Smooth muscle cell of trachea (primary cell): ENCODE measurements around the gene C11orf16. TPM values are rescaled to one million over a fixed set of nuclear protein-coding genes. Genes with fewer than 3 reads are reported as not detected.

Experiments used
- total RNA-seq: library from RNA; depleted of rRNA; stranded (reverse); fragments of >200 nt; gene quantifications from 2 replicates; pipeline ENCODE4 v1.2.1, GENCODE V29; 2014

Gene C11orf16, protein sequence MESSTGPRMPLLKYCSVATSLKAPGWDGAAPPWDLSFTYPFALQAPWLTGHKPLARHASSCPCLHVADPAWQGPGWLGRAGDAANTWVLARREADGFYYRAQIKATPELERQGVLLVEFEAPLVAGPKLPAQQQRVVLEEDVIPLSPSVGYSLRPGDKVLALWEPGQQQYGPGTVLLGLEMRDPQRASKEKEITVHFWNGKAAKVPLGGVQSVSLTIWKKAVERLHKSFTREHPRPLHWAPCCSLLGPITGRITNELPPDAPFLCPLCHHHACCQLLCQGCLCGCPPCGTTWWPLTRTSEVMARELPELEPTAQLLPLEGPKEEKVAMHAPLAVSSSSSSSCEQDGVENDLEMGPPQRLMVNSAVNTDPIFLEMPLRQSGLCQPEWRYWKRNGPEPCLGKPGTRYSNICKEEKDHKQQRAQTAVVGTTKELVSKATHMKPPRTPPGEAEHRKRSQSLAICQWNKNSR
- total RNA-seq = not detected in 2 replicates

DNA sequence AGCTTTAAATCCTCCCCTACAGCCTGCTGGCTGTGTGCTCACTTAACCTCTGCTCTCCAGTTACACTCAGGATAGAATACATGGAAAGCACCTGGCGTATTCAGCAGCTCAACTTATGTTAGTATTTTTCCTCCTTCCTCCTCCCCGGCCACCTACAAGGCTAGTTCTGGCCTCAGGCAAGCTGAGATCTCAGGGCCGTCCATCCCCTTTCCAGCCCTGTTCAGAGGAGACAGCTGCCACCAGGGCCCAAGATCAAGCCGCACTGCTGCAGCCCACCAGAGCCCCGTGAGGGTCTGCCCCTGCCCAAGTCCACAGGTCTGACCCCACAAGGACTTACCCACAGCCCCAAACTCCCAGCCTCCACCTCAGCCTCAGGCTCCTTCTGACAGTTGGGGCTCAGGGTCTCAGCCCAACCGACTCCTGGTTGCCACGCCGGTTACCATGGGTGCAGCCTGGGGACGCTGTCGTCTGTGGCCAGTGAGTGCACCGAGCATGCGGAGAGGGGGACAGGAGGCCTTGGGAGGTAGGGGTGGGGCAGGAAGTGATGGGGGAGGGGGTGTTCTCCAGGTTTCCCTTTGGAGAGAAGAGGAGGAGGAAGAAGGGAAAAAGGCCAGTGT lies at the start of gene C11orf16:
Gene C11orf16, minus strand, starts transcription at position 384 of the 617 bp plus-strand sequence. CDS start 639 bp downstream, outside the sequence.

GRCh38 chr11:8964324-8965320 lies 31.9 kb upstream of the C11orf16 start, which contains the start of gene TMEM9B:
Gene TMEM9B, minus strand, starts transcription at chr11:8964442. Its CDS starts 129 bp downstream, at chr11:8964313.

DNA sequence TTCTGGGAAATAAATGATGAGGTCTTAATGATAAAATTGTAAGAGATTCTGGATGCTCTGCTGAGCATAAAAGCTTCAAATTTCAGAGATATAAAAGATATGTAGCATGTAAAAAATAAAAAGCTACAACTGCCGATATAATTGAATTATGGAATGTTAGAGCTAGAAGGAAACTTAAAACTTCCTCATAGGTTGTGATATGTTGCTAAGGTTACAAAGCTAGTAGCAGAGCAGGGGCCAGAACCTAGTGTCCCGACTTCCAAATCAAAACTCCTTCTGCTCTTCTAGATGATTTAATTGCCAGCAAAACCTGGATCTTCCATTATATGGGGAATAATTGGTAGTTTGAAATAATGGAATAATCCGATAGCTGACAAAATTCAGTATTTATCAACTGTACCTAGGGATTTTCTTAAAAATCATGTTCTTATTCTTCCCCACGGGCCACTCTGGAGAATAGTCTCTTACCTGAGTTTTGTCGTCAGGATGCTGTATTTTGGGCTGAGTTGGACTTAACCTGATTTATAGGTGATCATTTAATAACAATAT lies 9.8 kb upstream of the C11orf16 start, which contains the start of gene ASCL3:
Gene ASCL3, minus strand, starts transcription at position 499 of the 549 bp plus-strand sequence. CDS start 4,855 bp downstream, outside the sequence.

GRCh38 chr11:8911029-8911823 lies 21.5 kb downstream of the C11orf16 start, which contains the start of gene AKIP1:
Gene AKIP1, plus strand, starts transcription at chr11:8911189. Its CDS starts 261 bp downstream, at chr11:8911450.

Other genes starting within 250 kb of the C11orf16 start
- 39.0 and 52.6 TPM in 2 replicates for gene AKIP1, start 21.8 kb downstream of the C11orf16 start, total RNA-seq
- not detected in 2 replicates for gene ASCL3, start 10.1 kb upstream of the C11orf16 start, total RNA-seq
- 41.5 and 43.5 TPM in 2 replicates for gene TMEM9B, start 31.5 kb upstream of the C11orf16 start, total RNA-seq
- 14.1 and 21.7 TPM in 2 replicates for gene NRIP3, start 71.1 kb upstream of the C11orf16 start, total RNA-seq
- 1.5 and 2.2 TPM in 2 replicates for gene SCUBE2, start 158.7 kb upstream of the C11orf16 start, total RNA-seq